ENCODE data around the gene SLC43A2. TPM values are rescaled to one million over a fixed set of nuclear protein-coding genes. Genes with fewer than 3 reads are reported as not detected.

SLC43A2 gene
- total and polyA plus RNA-seq, 10 donors, result 12.6 to 84.6 (median 61.2) TPM

GRCh38 chr17:1638624-1639300 is 10.1 kb upstream of the SLC43A2 start:
- DNase-seq, result no peak
- intact Hi-C loops (cut with DNase I; ENCODE audit: low total_unique reads), result no loop called here
- H3K27me3 ChIP-seq (replicated peaks in 1 of 7), result no peaks in the 10 kb centered on the region
- peak overlapping the region in 6 of 8 donors; percentile 14 to 64 (median 36) for H3K27ac ChIP-seq
- no peak overlapping the region for H3K4me3 ChIP-seq
- H3K9me3 ChIP-seq, result no peaks in the 10 kb centered on the region
- peaks cover 0 to 58% (median 23%) of the 10 kb centered on the region in 6 donors for H3K4me1 ChIP-seq
- peaks cover 0 to 78% (median 22%) of the 10 kb centered on the region in 6 donors for H3K36me3 ChIP-seq
- 58 to 77% (median 73%) methylated on average over 11 to 19 of the region's 19 CpGs for WGBS, 5 donors
- TF ChIP-seq POLR2A (IDR thresholded peaks at IDR 0.05) (no peak), POLR2AphosphoS5 (IDR thresholded peaks at IDR 0.05) (peak in 1 of 3 donors; percentile 67), CTCF (IDR thresholded peaks at IDR 0.05 in 8 of 11, conservative IDR thresholded peaks at IDR 0.05 in 3 of 11) (no peak)

GRCh38 chr17:1638171-1638590 is 9.5 kb upstream of the SLC43A2 start:
- no peak overlapping the region for H3K4me3 ChIP-seq
- H3K27ac ChIP-seq, result peak overlapping the region in 5 of 8 donors; percentile 14 to 64 (median 39)
- peaks cover 0 to 78% (median 22%) of the 10 kb centered on the region in 6 donors for H3K36me3 ChIP-seq
- 64 to 78% (median 67%) methylated on average over 14 to 17 of the region's 17 CpGs for WGBS, 5 donors
- no peak for TF ChIP-seq POLR2A (IDR thresholded peaks at IDR 0.05)
- TF ChIP-seq POLR2AphosphoS5 (IDR thresholded peaks at IDR 0.05), result no peak
- no peak for TF ChIP-seq CTCF (IDR thresholded peaks at IDR 0.05 in 8 of 11, conservative IDR thresholded peaks at IDR 0.05 in 3 of 11)
- intact Hi-C loops (cut with DNase I; ENCODE audit: low total_unique reads), result no loop called here
- H3K9me3 ChIP-seq, result no peaks in the 10 kb centered on the region
- H3K27me3 ChIP-seq (replicated peaks in 1 of 7), result no peaks in the 10 kb centered on the region
- DNase-seq, result peak; percentile 73
- peaks cover 0 to 53% (median 19%) of the 10 kb centered on the region in 6 donors for H3K4me1 ChIP-seq

GRCh38 chr17:1636732-1637285 is 8.2 kb upstream of the SLC43A2 start:
- H3K4me1 ChIP-seq, result peaks cover 0 to 54% (median 19%) of the 10 kb centered on the region in 6 donors
- peaks cover 0 to 71% (median 22%) of the 10 kb centered on the region in 6 donors for H3K36me3 ChIP-seq
- intact Hi-C loops (cut with DNase I; ENCODE audit: low total_unique reads), result no loop called here
- peak overlapping the region in 1 of 8 donors; percentile 21 for H3K27ac ChIP-seq
- no peak overlapping the region for H3K4me3 ChIP-seq
- H3K27me3 ChIP-seq (replicated peaks in 1 of 7), result no peaks in the 10 kb centered on the region
- DNase-seq, result no peak
- TF ChIP-seq CTCF (IDR thresholded peaks at IDR 0.05 in 8 of 11, conservative IDR thresholded peaks at IDR 0.05 in 3 of 11), result no peak
- TF ChIP-seq POLR2AphosphoS5 (IDR thresholded peaks at IDR 0.05), result peak in 2 of 3 donors; percentile 40 to 58
- 75 to 91% (median 85%) methylated on average over 11 to 15 of the region's 15 CpGs for WGBS, 5 donors
- H3K9me3 ChIP-seq, result no peaks in the 10 kb centered on the region

Measured in spleen (tissue), 11 donors.